Cardiac muscle cell (in vitro differentiated cells and primary cell): Measurements from ENCODE around the gene NDUFV1. TPM values are rescaled to one million over a fixed set of nuclear protein-coding genes. Genes with fewer than 3 reads are reported as not detected.
A peak's percentile ranks its signal among the peaks of the same experiment; 100 is the strongest.
"Not testable (repeated sequence)": the region's sequence is repeated elsewhere in the genome, so short reads cannot be mapped to it uniquely, and the experiment has no call there.

ENCODE experiments used
- DNase-seq, 2 donors: peaks; one replicate each; pipeline versions ENCODE4 v3.0.0 to v3.0.0-alpha.2; 2010 to 2017; ENCODE audit warnings: low read depth in 1 of 2, low spot score in 1 of 2
- H3K27ac ChIP-seq: fragments of 200-600 bp; sonication (generic); 2 replicates; pipeline ENCODE4 v1.5.1; 2016
- H3K27me3 ChIP-seq: fragments of 200-600 bp; sonication (generic); 2 replicates; pipeline ENCODE4 v1.6.0; 2016; ENCODE audit warnings: control low read depth
- H3K36me3 ChIP-seq: fragments of 200-600 bp; sonication (generic); 2 replicates; pipeline ENCODE4 v1.5.1; 2016; ENCODE audit warnings: control low read depth
- H3K4me1 ChIP-seq: fragments of 200-600 bp; sonication (generic); 2 replicates; pipeline ENCODE4 v1.8.1; 2017; ENCODE audit warnings: low read depth, mild to moderate bottlenecking, mixed run types
- H3K4me3 ChIP-seq: fragments of 200-600 bp; sonication (generic); 2 replicates; pipeline ENCODE4 v1.5.1; 2016; ENCODE audit warnings: mild to moderate bottlenecking
- H3K9me3 ChIP-seq: fragments of 200-600 bp; sonication (generic); 2 replicates; pipeline ENCODE4 v1.5.1; 2017; ENCODE audit warnings: low read depth, mild to moderate bottlenecking, control low read depth
- polyA plus RNA-seq: library from polyadenylated mRNA; unstranded; fragments of >200 nt; fragmentation: Nextera tagmentation; extraction: Ambion mirVana; gene quantifications from 2 replicates; pipeline ENCODE4 v1.2.1, GENCODE V29; 2016
- total RNA-seq: library from RNA; depleted of rRNA; stranded (reverse); fragments of >200 nt; gene quantifications from 2 replicates; pipeline ENCODE4 v1.2.3, GENCODE V29; 2016
- TF ChIP-seq, protein P1 (sequence below): IDR thresholded peaks from 2 replicates; pipeline ENCODE4 v1.5.1; 2012; ENCODE audit warnings: low read depth, mild to moderate bottlenecking, low read length

Gene NDUFV1
- total and polyA plus RNA-seq, 2 experiments from 2014 or later: 449 to 526 TPM

DNA sequence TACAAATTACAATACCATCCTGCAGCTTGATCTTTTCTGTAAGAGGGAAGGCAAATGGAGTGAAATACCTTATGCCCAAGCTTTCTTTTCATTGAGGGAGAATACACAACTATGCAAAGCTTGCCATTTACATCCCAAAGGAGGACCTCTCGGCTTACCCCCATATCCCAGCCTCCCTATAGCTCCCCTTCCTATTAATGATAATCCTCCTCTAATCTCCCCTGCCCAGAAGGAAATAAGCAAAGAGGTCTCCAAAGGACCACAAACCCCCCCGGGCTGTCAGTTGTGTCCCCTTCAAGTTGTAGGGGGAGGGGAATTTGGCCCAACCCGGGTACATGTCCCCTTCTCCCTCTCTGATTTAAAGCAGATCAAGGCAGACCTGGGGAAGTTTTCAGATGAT is 15.2 kb downstream of the NDUFV1 start:
- DNase-seq: not testable (repeated sequence)
- peak overlapping the region; percentile 63 for H3K4me3 ChIP-seq

DNA sequence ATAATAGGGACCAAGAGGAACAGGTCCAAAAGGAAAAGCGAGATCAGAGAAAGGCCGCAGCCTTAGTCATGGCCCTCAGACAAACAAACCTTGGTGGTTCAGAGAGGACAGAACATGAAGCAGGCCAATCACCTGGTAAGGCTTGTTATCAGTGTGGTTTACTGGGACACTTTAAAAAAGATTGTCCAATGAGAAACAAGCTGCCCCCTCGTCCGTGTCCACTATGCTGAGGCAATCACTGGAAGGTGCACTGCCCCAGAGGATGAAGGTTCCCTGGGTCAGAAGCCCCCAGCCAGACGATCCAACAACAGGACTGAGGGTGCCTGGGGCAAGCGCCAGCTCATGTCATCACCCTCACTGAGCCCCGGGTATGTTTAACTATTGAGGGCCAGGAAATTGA is 16.2 kb downstream of the NDUFV1 start:
- H3K4me3 ChIP-seq, H3K4me1 ChIP-seq, H3K27ac ChIP-seq, DNase-seq, H3K36me3 ChIP-seq, H3K27me3 ChIP-seq, H3K9me3 ChIP-seq: not testable (repeated sequence)

More for the DNA sequence above, 15.2 kb downstream of the NDUFV1 start:
- H3K27me3 ChIP-seq, H3K27ac ChIP-seq, H3K9me3 ChIP-seq, H3K4me1 ChIP-seq, H3K36me3 ChIP-seq: not testable (repeated sequence)

DNA sequence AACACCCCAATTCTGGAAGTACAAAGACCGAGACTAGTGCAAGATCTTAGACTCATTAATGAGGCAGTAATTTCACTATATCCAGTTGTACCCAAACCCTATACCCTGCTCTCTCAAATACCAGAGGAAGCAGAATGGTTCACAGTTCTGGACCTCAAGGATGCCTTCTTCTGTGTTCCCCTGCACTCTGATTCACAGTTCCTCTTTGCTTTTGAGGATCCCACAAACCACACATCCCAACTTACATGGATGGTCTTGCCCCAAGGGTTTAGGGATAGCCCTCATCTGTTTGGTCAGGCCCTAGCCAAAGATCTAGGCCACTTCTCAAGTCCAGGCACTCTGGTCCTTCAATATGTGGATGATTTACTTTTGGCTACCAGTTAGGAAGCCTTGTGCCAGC is 17.1 kb downstream of the NDUFV1 start:
- not testable (repeated sequence) for H3K27ac ChIP-seq, H3K4me3 ChIP-seq, H3K4me1 ChIP-seq, H3K36me3 ChIP-seq, DNase-seq, H3K27me3 ChIP-seq, H3K9me3 ChIP-seq

DNA sequence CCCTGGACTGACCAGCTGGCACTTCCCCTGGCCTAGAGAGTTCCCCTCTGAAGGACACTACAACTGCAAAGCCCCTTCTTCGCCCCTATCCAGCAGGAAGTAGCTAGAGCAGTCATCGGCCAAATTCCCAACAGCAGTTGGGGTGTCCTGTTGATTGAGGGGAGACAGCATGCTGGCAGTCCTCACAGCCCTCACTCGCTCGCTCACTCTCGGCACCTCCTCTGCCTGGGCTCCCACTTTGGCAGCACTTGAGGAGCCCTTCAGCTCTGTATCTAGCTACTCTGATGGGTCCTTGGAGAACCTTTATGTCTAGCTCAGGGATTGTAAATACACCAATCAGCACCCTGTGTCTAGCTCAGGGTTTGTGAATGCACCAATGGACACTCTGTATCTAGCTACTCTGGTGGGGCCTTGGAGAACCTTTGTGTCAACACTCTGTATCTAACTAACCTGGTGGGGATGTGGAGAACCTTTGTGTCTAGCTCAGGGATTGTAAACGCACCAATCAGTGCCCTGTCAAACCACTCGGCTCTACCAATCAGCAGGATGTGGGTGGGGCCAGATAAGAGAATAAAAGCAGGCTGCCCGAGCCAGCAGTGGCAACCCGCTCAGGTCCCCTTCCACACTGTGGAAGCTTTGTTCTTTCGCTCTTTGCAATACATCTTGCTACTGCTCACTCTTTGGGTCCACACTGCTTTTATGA is 19.5 kb downstream of the NDUFV1 start:
- not testable (repeated sequence) for H3K27me3 ChIP-seq, H3K36me3 ChIP-seq, H3K9me3 ChIP-seq, H3K27ac ChIP-seq, H3K4me3 ChIP-seq, DNase-seq
- H3K4me1 ChIP-seq: peaks cover 14% of the 10 kb centered on the region

DNA sequence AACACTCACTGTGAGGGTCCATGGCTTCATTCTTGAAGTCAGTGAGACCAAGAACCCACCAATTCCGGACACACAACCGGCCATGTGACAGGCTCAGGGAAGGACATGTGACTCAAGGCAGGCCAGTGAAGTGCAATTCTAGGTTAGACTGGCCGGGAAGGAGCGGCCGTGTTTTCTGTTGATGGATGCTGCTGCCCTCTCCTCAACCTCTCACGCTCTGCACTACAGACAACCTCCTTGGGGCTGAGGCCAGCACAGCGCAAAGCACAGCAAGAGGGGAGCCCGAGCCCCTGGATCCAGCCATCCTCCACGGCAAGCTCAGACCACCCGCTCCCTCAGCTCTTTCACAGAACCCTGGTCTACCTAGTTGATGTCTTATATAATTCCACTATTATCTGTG is 20.2 kb downstream of the NDUFV1 start:
- Histone ChIP-seq H3K27ac (peak overlapping the region; percentile 74), H3K4me1 (peaks cover 14% of the 10 kb centered on the region), H3K9me3 (no peaks in the 10 kb centered on the region), H3K36me3 (peaks cover 6% of the 10 kb centered on the region), H3K27me3 (no peaks in the 10 kb centered on the region), H3K4me3 (no peak overlapping the region)
- no peak for DNase-seq
- TF ChIP-seq, protein P1, sequence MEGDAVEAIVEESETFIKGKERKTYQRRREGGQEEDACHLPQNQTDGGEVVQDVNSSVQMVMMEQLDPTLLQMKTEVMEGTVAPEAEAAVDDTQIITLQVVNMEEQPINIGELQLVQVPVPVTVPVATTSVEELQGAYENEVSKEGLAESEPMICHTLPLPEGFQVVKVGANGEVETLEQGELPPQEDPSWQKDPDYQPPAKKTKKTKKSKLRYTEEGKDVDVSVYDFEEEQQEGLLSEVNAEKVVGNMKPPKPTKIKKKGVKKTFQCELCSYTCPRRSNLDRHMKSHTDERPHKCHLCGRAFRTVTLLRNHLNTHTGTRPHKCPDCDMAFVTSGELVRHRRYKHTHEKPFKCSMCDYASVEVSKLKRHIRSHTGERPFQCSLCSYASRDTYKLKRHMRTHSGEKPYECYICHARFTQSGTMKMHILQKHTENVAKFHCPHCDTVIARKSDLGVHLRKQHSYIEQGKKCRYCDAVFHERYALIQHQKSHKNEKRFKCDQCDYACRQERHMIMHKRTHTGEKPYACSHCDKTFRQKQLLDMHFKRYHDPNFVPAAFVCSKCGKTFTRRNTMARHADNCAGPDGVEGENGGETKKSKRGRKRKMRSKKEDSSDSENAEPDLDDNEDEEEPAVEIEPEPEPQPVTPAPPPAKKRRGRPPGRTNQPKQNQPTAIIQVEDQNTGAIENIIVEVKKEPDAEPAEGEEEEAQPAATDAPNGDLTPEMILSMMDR: no peak

DNA sequence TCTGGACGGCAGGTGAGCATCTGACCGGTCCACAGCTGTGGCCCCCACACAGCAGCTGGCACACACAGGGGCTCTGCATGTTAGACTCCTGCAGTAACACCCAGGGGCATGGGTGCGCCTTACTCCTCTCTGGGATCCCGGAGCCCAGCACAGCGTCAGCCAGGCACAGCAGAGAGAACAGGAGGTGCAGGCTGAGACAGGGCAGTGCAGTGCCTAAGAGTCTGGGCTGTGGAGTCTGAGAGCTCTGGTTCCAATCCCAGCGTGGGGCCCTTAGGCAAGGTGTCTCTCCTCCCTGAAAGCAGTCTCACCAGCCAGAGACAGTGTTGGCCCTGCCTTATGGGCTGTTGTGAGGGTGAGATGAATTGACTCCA is 20.7 kb downstream of the NDUFV1 start:
- no peak for DNase-seq
- Histone ChIP-seq H3K36me3 (peaks cover 6% of the 10 kb centered on the region), H3K4me1 (peaks cover 14% of the 10 kb centered on the region), H3K27ac (peak overlapping the region; percentile 74), H3K4me3 (no peak overlapping the region), H3K27me3 (no peaks in the 10 kb centered on the region), H3K9me3 (no peaks in the 10 kb centered on the region)
- TF ChIP-seq, protein P1: no peak

DNA sequence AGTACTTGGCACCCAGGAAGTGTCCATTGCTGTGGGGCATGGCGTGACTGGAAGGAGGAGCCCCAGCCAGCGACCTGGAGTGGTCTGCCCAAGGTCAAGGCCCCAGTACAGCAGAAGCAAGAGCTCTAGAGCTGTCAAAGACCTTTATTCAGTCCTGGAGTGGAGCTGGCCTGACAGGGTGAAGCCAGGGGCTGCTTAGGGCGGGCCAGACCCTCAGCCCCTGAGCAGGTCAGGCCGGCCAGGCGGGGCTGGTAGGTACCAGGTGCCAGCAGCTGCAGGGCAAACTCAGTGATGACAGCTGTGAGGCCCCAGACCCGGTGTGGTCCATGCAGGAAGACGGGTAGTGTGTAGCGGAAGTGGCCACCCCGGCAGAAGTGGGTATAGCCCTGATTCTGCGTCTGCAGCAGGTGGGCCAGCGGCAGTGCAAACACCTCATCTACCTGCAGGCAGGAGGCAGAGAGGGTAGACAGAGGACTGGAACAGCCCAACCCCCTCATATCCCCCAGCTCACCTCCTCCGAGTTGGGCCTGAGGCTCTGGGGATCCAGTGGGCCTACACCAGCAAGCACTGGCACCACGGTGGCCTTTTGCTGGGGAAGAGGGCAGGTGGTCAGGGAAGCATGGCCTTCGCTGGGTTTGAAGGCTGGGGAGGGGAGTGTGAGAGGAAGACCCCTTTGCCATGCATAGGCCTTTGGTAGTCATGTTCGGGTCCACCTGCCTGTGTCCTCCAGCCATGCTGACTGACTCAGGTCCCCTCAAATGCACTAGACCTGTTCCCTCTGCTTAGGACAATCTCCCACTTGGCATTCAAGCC is 21.3 kb downstream of the NDUFV1 start:
- no peaks in the 10 kb centered on the region for H3K27me3 ChIP-seq
- peak overlapping the region; percentile 74 for H3K27ac ChIP-seq

More for the DNA sequence above, 21.3 kb downstream of the NDUFV1 start:
- no peak for DNase-seq
- H3K4me1 ChIP-seq: peaks cover 14% of the 10 kb centered on the region
- TF ChIP-seq, protein P1: no peak
- no peak overlapping the region for H3K4me3 ChIP-seq
- peaks cover 6% of the 10 kb centered on the region for H3K36me3 ChIP-seq
- H3K9me3 ChIP-seq: no peaks in the 10 kb centered on the region
